WTC11 (cell line): Measurements from ENCODE around the gene ISCA2. TPM values are rescaled to one million over a fixed set of nuclear protein-coding genes. Genes with fewer than 3 reads are reported as not detected.

ENCODE experiments used
- ATAC-seq: fragments of 200-7000 bp; cut with Tn5 transposase; 2 replicates; pipeline ENCODE4 v1.10.0; 2021; ENCODE audit warnings: mild to moderate bottlenecking, moderate library complexity
- CTCF ChIA-PET: fragments of 300-600 bp; sonication (Branson Sonifier 250); formaldehyde crosslinking; loops from one replicate; lab custom pipeline; 2021; ENCODE audit warnings: antibody characterized with exemption; lab: Charles Lee
- POLR2A ChIA-PET: fragments of 350-600 bp; sonication (Branson Sonifier 250); formaldehyde crosslinking; loops from one replicate; lab custom pipeline; 2021; ENCODE audit warnings: antibody characterized with exemption; lab: Charles Lee
- DNase-seq: peaks from one replicate; pipeline ENCODE4 v3.0.0; 2021; ENCODE audit warnings: low spot score
- H3K27ac Mint-ChIP-seq: 2 replicates; pipeline ENCODE4 v1.8.0; 2021; ENCODE audit warnings: mixed read lengths
- H3K27me3 Mint-ChIP-seq: 2 replicates; pipeline ENCODE4 v1.8.0; 2021; ENCODE audit warnings: low read depth, mild to moderate bottlenecking, moderate library complexity, mixed read lengths
- H3K36me3 Mint-ChIP-seq: 2 replicates; pipeline ENCODE4 v1.8.0; 2021; ENCODE audit warnings: mixed read lengths
- H3K4me1 Mint-ChIP-seq: 2 replicates; pipeline ENCODE4 v1.8.0; 2022; ENCODE audit warnings: mixed read lengths
- H3K4me3 Mint-ChIP-seq: 2 replicates; pipeline ENCODE4 v1.8.0; 2021; ENCODE audit warnings: mild to moderate bottlenecking, moderate library complexity, mixed read lengths
- H3K9me3 Mint-ChIP-seq: 2 replicates; pipeline ENCODE4 v1.8.0; 2021; ENCODE audit warnings: mixed read lengths
- AFF4 ChIP-seq: sonication (generic); formaldehyde crosslinking; IDR thresholded peaks from 2 replicates; pipeline ENCODE4 v1.8.1; 2023; ENCODE audit warnings: mild to moderate bottlenecking, missing genetic modification reagents, borderline replicate concordance
- CREB1 ChIP-seq: sonication (generic); formaldehyde crosslinking; IDR thresholded peaks from 2 replicates; pipeline ENCODE4 v1.8.0; 2023; ENCODE audit warnings: mild to moderate bottlenecking, missing genetic modification reagents
- GABPB1 ChIP-seq: sonication (generic); formaldehyde crosslinking; IDR thresholded peaks from 2 replicates; pipeline ENCODE4 v1.8.1; 2023; ENCODE audit warnings: mild to moderate bottlenecking, missing genetic modification reagents
- JAZF1 ChIP-seq: fragments of 250-450 bp; sonication (Bioruptor Pico); IDR thresholded peaks from 2 replicates; pipeline ENCODE4 v1.9.0; 2021; ENCODE audit warnings: moderate library complexity, mild to moderate bottlenecking, inconsistent platforms
- KAT7 ChIP-seq: sonication (generic); formaldehyde crosslinking; IDR thresholded peaks from 2 replicates; pipeline ENCODE4 v1.8.1; 2023; ENCODE audit warnings: missing genetic modification reagents, mild to moderate bottlenecking, borderline replicate concordance
- MAX ChIP-seq: sonication (generic); formaldehyde crosslinking; IDR thresholded peaks from 2 replicates; pipeline ENCODE4 v1.8.0; 2022; ENCODE audit warnings: mild to moderate bottlenecking, missing genetic modification reagents
- NFATC4 ChIP-seq: fragments of 250-450 bp; sonication (Bioruptor Pico); IDR thresholded peaks from 2 replicates; pipeline ENCODE4 v1.9.0; 2021; ENCODE audit warnings: mild to moderate bottlenecking
- NR3C1 ChIP-seq: sonication (generic); formaldehyde crosslinking; conservative IDR thresholded peaks from 2 replicates; pipeline ENCODE4 v1.8.1; 2023; ENCODE audit warnings: low read depth, mild to moderate bottlenecking, missing genetic modification reagents
- TCF7 ChIP-seq: sonication (generic); formaldehyde crosslinking; IDR thresholded peaks from 2 replicates; pipeline ENCODE4 v1.8.0; 2022; ENCODE audit warnings: mild to moderate bottlenecking, low read depth, missing genetic modification reagents, moderate library complexity
- TEAD4 ChIP-seq: sonication (generic); formaldehyde crosslinking; IDR thresholded peaks from 2 replicates; pipeline ENCODE4 v1.8.0; 2022; ENCODE audit warnings: mild to moderate bottlenecking, missing genetic modification reagents
- USF2 ChIP-seq: sonication (generic); formaldehyde crosslinking; IDR thresholded peaks from 2 replicates; pipeline ENCODE4 v1.8.1; 2023; ENCODE audit warnings: mild to moderate bottlenecking, missing genetic modification reagents, moderate library complexity
- ZNF263 ChIP-seq: sonication (generic); formaldehyde crosslinking; IDR thresholded peaks from 2 replicates; pipeline ENCODE4 v1.8.1; 2022; ENCODE audit warnings: low read depth, mild to moderate bottlenecking, moderate library complexity, missing genetic modification reagents
- total RNA-seq: library from RNA; stranded (reverse); gene quantifications from 3 replicates; pipeline ENCODE4 v1.2.3, GENCODE V29; 2021
- TF ChIP-seq, protein P1 (sequence below): sonication (generic); formaldehyde crosslinking; IDR thresholded peaks from 2 replicates; pipeline ENCODE4 v1.8.1; 2022; ENCODE audit warnings: missing genetic modification reagents, borderline replicate concordance
- TF ChIP-seq, protein P2 (sequence below): fragments of 250-450 bp; sonication (Bioruptor Pico); conservative IDR thresholded peaks from 2 replicates; pipeline ENCODE4 v1.9.0; 2021; ENCODE audit warnings: mild to moderate bottlenecking

Gene ISCA2
- total RNA-seq, 1 experiment from 2014 or later, result 50.1 TPM

DNA sequence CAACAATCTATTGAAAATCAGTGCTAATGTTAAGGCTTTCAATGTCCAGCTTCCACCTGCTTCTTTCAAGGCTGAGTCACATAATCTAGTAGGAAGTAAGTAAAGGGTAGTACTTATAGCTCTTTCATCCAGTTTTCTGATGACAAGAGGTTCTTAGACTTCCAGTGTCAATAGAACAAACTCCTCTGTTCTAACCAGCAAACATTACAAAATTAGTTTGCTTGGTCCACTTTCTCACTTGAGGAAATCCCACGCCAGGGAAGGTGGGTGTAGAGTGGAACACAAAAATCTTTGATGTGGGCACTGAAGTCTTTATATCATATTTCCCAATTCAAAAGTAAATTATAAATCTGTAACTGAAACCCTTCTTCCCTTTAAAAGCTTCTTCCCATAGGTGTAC, 3.1 kb upstream of the ISCA2 start:
- TF ChIP-seq, protein P1, sequence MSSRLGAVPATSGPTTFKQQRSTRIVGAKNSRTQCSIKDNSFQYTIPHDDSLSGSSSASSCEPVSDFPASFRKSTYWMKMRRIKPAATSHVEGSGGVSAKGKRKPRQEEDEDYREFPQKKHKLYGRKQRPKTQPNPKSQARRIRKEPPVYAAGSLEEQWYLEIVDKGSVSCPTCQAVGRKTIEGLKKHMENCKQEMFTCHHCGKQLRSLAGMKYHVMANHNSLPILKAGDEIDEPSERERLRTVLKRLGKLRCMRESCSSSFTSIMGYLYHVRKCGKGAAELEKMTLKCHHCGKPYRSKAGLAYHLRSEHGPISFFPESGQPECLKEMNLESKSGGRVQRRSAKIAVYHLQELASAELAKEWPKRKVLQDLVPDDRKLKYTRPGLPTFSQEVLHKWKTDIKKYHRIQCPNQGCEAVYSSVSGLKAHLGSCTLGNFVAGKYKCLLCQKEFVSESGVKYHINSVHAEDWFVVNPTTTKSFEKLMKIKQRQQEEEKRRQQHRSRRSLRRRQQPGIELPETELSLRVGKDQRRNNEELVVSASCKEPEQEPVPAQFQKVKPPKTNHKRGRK (CRISPR knock-in tag), result no peak
- TF ChIP-seq AFF4 (CRISPR knock-in tag), result no peak
- TF ChIP-seq NR3C1 (CRISPR knock-in tag), result no peak
- no peak for TF ChIP-seq USF2
- no peak for TF ChIP-seq NFATC4 (CRISPR knock-in tag)
- TF ChIP-seq KAT7 (CRISPR knock-in tag), result no peak
- no peak for TF ChIP-seq MAX (CRISPR knock-in tag)
- no peak for TF ChIP-seq TCF7 (CRISPR knock-in tag)
- no peak for TF ChIP-seq CREB1
- TF ChIP-seq ZNF263, result no peak
- no peak for TF ChIP-seq JAZF1
- TF ChIP-seq GABPB1 (CRISPR knock-in tag), result no peak
- no peaks in the 10 kb centered on the region for H3K9me3 Mint-ChIP-seq
- H3K27ac Mint-ChIP-seq, result no peak overlapping the region
- ATAC-seq (no peak), DNase-seq (no peak)
- H3K36me3 Mint-ChIP-seq, result peaks cover 9% of the 10 kb centered on the region
- no peaks in the 10 kb centered on the region for H3K27me3 Mint-ChIP-seq
- no peak overlapping the region for H3K4me3 Mint-ChIP-seq
- POLR2A ChIA-PET, result no interaction called here
- peaks cover 41% of the 10 kb centered on the region for H3K4me1 Mint-ChIP-seq
- CTCF ChIA-PET, result interaction anchor here (1.3 kb wide), 1 partner anchor 10 kb away, joined by 3 read pairs; no protein-coding TSS in a partner anchor

GRCh38 chr14:74491956-74492775, 1.4 kb upstream of the ISCA2 start:
- Mint-ChIP-seq H3K4me3 (no peak overlapping the region), H3K27me3 (no peaks in the 10 kb centered on the region), H3K27ac (no peak overlapping the region), H3K36me3 (peaks cover 9% of the 10 kb centered on the region), H3K9me3 (no peaks in the 10 kb centered on the region), H3K4me1 (peaks cover 34% of the 10 kb centered on the region)
- CTCF ChIA-PET, result interaction anchor here (1.3 to 1.9 kb wide), 4 partner anchors 9 to 81 kb away, joined by 3 to 26 read pairs (median 10); no protein-coding TSS in a partner anchor
- POLR2A ChIA-PET, result interaction anchor here (1.2 to 1.9 kb wide), 3 partner anchors 14 to 144 kb away, joined by 3 to 10 read pairs (median 5); partner anchors contain the start of gene VRTN
- no peak for ATAC-seq
- no peak for DNase-seq
- TF ChIP-seq, protein P2, sequence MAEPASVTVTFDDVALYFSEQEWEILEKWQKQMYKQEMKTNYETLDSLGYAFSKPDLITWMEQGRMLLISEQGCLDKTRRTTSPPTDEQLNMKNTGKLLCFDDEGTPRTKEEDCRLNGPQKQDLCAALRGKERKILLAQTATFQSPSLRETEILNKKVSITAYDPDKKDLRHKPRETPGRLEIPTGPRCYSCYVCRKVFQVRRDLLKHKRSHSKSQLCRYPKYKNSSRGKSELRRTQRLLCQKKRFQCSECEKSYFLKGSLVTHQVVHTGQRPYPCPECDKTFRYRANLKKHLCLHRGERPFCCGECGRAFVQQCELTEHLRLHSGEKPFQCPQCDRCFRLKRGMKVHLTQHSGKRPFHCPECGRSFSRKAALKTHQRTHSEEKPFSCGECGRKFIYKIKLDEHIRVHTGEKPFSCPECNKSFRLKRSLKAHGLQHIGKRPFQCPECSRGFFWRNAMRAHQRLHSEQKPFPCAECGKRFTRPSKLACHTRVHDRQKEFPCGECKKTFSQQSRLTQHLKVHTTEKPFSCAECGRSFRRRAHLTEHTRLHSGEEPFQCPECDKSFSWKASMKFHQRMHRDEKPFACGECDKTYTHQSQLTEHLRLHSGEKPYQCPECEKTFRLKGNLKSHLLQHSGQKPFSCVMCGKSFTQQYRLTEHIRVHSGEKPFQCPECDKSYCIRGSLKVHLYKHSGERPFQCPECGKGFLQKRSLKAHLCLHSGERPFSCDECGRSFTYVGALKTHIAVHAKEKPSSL (CRISPR knock-in tag), result no peak
- TF ChIP-seq USF2, result no peak
- no peak for TF ChIP-seq AFF4 (CRISPR knock-in tag)
- TF ChIP-seq TEAD4 (CRISPR knock-in tag), result no peak
